Measurements from ENCODE around the gene BRD8. TPM values are rescaled to one million over a fixed set of nuclear protein-coding genes. Genes with fewer than 3 reads are reported as not detected.
A peak's percentile ranks its signal among the peaks of the same experiment; 100 is the strongest.
"Not testable (repeated sequence)": the region's sequence is repeated elsewhere in the genome, so short reads cannot be mapped to it uniquely, and the experiment has no call there.

BRD8 gene
- total RNA-seq, 1 experiment from 2014 or later, result 93.4 TPM

DNA sequence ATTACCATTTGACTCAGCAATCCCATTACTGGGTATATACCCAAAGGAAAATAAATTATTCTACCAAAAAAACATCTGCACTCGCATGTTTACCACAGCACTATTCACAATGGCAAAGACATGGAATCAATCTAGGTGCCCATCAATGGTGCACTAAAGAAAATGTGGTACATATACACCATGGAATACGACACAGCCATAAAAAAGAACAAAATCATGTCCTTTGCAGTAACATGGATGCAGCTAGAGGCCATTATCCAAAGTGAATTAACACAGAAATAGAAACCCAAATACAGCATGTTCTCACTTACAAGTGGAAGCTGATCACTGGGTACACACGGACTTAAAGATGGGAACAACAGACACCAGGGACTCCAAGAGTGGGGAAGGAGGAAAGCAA lies 32.6 kb upstream of the BRD8 start:
- H3K4me1 Mint-ChIP-seq (ENCODE audit: insufficient read depth, unreplicated experiment), result peaks cover 21% of the 10 kb centered on the region
- no peak overlapping the region for H3K27ac Mint-ChIP-seq (ENCODE audit: low read depth, unreplicated experiment)
- POLR2A ChIA-PET, result interaction anchor here (4.5 kb wide), 1 partner anchor 143 kb away, joined by 60 read pairs; the partner anchor contains the start of gene KDM3B
- peak overlapping the region; percentile 20 for H3K4me3 Mint-ChIP-seq (ENCODE audit: unreplicated experiment)
- DNase-seq (ENCODE audit: unreplicated experiment), result no peak
- no TSS peak for BruUV-seq (replicated peaks)
- CTCF ChIA-PET, result interaction anchor here (1.0 to 6.0 kb wide), 3 partner anchors 10 to 127 kb away, joined by 4 to 48 read pairs (median 11); partner anchors contain the start of gene FAM53C
- H3K9me3 Mint-ChIP-seq (ENCODE audit: unreplicated experiment), result no peaks in the 10 kb centered on the region
- TF ChIP-seq, protein P1, sequence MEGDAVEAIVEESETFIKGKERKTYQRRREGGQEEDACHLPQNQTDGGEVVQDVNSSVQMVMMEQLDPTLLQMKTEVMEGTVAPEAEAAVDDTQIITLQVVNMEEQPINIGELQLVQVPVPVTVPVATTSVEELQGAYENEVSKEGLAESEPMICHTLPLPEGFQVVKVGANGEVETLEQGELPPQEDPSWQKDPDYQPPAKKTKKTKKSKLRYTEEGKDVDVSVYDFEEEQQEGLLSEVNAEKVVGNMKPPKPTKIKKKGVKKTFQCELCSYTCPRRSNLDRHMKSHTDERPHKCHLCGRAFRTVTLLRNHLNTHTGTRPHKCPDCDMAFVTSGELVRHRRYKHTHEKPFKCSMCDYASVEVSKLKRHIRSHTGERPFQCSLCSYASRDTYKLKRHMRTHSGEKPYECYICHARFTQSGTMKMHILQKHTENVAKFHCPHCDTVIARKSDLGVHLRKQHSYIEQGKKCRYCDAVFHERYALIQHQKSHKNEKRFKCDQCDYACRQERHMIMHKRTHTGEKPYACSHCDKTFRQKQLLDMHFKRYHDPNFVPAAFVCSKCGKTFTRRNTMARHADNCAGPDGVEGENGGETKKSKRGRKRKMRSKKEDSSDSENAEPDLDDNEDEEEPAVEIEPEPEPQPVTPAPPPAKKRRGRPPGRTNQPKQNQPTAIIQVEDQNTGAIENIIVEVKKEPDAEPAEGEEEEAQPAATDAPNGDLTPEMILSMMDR (IDR thresholded peaks at IDR 0.05; ENCODE audit: unreplicated experiment), result no peak
- no peaks in the 10 kb centered on the region for H3K27me3 Mint-ChIP-seq (ENCODE audit: insufficient read depth, unreplicated experiment)
- intact Hi-C loops (cut with micrococcal nuclease), result no loop called here
- H3K36me3 Mint-ChIP-seq (ENCODE audit: insufficient read depth, unreplicated experiment), result peaks cover 45% of the 10 kb centered on the region

DNA sequence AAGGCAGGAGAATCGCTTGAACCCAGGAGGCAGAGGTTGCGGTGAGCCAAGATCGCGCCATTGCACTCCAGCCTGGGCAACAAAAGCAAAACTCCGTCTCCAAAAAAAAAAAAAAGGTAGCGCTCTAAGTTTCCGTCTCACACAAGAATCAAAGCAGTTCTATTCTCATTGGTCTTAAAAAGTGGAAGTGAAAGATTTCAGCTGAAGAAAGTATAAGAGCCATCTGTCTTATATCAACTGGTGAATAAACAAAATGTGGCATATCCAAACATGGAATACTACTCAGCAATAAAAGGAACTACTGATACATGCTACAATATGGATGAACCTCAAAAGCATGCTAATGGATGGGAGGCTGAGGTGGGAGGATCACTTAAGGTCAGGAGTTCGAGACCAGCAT lies 15.4 kb upstream of the BRD8 start:
- H3K27ac Mint-ChIP-seq (ENCODE audit: low read depth, unreplicated experiment); intact Hi-C loops (cut with micrococcal nuclease); H3K9me3 Mint-ChIP-seq (ENCODE audit: unreplicated experiment); DNase-seq (ENCODE audit: unreplicated experiment); H3K4me1 Mint-ChIP-seq (ENCODE audit: insufficient read depth, unreplicated experiment); H3K27me3 Mint-ChIP-seq (ENCODE audit: insufficient read depth, unreplicated experiment); H3K4me3 Mint-ChIP-seq (ENCODE audit: unreplicated experiment); BruUV-seq (replicated peaks): not testable (repeated sequence)
- ChIA-PET CTCF (interaction anchor here (0.7 to 1.0 kb wide), 2 partner anchors 29 to 1776 kb away, joined by 3 read pairs; no protein-coding TSS in a partner anchor), POLR2A (interaction anchor here (0.9 to 1.8 kb wide), 2 partner anchors 16 to 19 kb away, joined by 3 to 6 read pairs; partner anchors contain the start of gene BRD8)
- peaks cover 96% of the 10 kb centered on the region for H3K36me3 Mint-ChIP-seq (ENCODE audit: insufficient read depth, unreplicated experiment)

DNA sequence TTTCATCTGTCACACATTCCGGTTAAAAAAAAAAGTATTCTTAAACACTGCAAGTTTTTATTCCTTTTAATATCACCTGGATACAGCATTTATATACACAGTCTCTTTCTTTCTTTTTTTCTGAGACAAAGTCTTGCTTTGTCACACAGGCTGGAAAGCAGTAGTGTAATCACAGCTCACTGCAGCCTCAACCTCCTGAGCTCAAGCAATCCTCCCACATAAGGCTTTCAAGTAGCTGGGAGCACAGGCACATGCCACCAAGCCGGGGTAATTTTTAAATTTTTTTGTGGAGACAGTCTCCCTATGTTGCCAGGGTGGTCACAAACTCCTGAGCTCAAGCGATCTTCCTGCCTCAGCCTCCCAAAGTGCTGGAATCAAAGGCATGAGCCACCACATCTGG lies 14.4 kb upstream of the BRD8 start:
- intact Hi-C loops (cut with micrococcal nuclease), result no loop called here
- POLR2A ChIA-PET, result interaction anchor here (1.7 kb wide), 1 partner anchor 20 kb away, joined by 5 read pairs; no protein-coding TSS in a partner anchor
- TF ChIP-seq, protein P1 (IDR thresholded peaks at IDR 0.05; ENCODE audit: unreplicated experiment), result no peak
- Mint-ChIP-seq H3K4me3 (ENCODE audit: unreplicated experiment) (no peak overlapping the region), H3K9me3 (ENCODE audit: unreplicated experiment) (no peaks in the 10 kb centered on the region), H3K27ac (ENCODE audit: low read depth, unreplicated experiment) (no peak overlapping the region), H3K27me3 (ENCODE audit: insufficient read depth, unreplicated experiment) (no peaks in the 10 kb centered on the region), H3K4me1 (ENCODE audit: insufficient read depth, unreplicated experiment) (no peaks in the 10 kb centered on the region), H3K36me3 (ENCODE audit: insufficient read depth, unreplicated experiment) (peaks cover 96% of the 10 kb centered on the region)
- CTCF ChIA-PET, result interaction anchor here (0.6 to 1.0 kb wide), 2 partner anchors 30 to 227 kb away, joined by 3 read pairs; no protein-coding TSS in a partner anchor
- BruUV-seq (replicated peaks), result no TSS peak
- no peak for DNase-seq (ENCODE audit: unreplicated experiment)

DNA sequence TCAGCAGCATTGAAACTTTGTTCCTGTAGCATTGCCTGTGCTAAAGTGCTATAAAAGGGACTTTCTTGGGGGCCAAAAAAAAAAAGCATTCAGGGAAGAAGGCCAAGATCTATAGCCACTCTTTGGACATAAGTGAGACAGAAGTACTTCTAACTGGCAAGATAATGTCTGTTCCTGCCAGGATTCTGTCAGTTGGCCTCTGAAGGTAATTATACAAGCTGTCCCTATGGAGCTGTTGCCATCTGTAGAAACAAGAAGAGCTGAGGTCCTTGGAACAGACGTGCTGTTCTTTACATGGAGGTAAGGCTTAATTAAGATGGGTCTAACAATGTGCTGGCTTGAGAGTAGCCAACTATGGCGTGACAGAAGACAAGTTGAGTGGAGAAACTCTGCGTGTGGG lies 10.2 kb upstream of the BRD8 start:
- TF ChIP-seq, protein P1 (IDR thresholded peaks at IDR 0.05; ENCODE audit: unreplicated experiment), result no peak
- ChIA-PET CTCF (interaction anchor here (0.6 to 1.2 kb wide), 7 partner anchors 8 to 225 kb away, joined by 3 to 10 read pairs (median 4); no protein-coding TSS in a partner anchor), POLR2A (interaction anchor here (0.5 to 3.0 kb wide), 8 partner anchors 9 to 30 kb away, joined by 3 to 20 read pairs (median 4); partner anchors contain the start of genes BRD8 and KIF20A)
- BruUV-seq (replicated peaks), result no TSS peak
- intact Hi-C loops (cut with micrococcal nuclease), result no loop called here
- H3K4me3 Mint-ChIP-seq (ENCODE audit: unreplicated experiment), result no peak overlapping the region
- DNase-seq (ENCODE audit: unreplicated experiment), result no peak
- H3K27ac Mint-ChIP-seq (ENCODE audit: low read depth, unreplicated experiment), result no peak overlapping the region
- no peaks in the 10 kb centered on the region for H3K9me3 Mint-ChIP-seq (ENCODE audit: unreplicated experiment)
- no peaks in the 10 kb centered on the region for H3K27me3 Mint-ChIP-seq (ENCODE audit: insufficient read depth, unreplicated experiment)
- no peaks in the 10 kb centered on the region for H3K4me1 Mint-ChIP-seq (ENCODE audit: insufficient read depth, unreplicated experiment)
- H3K36me3 Mint-ChIP-seq (ENCODE audit: insufficient read depth, unreplicated experiment), result peaks cover 94% of the 10 kb centered on the region

All from MCF 10A (cell line).